Right hindlimb (tissue), 1 donor: ENCODE measurements around the gene THRB.
A peak's percentile ranks its signal among the peaks of the same experiment; 100 is the strongest.

Experiments
- DNase-seq: peaks from one replicate; pipeline ENCODE4 v3.0.0-alpha.2; 2018

The THRB gene

GRCh38 chr3:24215502-24215901 lies 279.1 kb downstream of the THRB start:
- DNase-seq: no peak

GRCh38 chr3:24211381-24211780 lies 283.3 kb downstream of the THRB start:
- no peak for DNase-seq

DNA sequence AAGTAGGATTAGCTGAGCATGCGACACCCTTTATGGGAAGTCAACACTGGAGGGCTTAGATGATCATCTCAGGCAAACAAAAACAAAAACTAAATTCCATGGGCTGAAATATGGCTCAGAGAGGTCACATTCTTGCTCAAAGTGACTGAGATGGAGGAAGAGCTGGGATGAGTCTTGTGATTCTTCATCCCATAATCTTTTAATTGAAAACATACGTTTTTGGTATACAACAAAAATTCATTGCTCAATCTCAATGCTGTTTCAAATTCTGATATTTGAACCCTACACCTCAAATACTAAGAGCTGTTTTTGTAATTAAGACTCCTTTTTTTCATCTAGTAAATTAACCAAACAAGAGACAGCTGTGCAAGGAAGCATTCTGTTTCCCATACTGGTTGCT lies 292.6 kb downstream of the THRB start:
- no peak for DNase-seq

DNA sequence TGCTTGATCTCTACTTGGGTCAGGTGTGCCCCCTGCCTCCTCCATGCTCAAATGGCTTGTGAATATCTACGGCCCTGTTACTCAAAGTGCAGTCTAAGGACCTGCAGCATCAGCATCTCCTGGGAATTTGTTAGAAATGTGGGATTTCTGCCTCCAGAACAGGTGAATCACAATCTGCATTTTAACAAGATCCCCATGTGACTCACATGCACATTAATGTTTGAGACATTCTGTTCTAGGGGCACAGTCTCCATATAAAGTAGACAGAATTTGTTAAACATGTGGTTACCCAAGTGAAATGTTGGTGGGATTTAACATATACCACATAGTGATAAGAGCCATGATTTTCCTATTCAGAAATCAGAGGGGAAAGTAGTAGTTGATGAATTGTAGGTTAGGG lies 293.3 kb downstream of the THRB start:
- DNase-seq: no peak

GRCh38 chr3:24199775-24200247 lies 294.8 kb downstream of the THRB start:
- no peak for DNase-seq

GRCh38 chr3:24199300-24199699 lies 295.4 kb downstream of the THRB start:
- DNase-seq: no peak

DNA sequence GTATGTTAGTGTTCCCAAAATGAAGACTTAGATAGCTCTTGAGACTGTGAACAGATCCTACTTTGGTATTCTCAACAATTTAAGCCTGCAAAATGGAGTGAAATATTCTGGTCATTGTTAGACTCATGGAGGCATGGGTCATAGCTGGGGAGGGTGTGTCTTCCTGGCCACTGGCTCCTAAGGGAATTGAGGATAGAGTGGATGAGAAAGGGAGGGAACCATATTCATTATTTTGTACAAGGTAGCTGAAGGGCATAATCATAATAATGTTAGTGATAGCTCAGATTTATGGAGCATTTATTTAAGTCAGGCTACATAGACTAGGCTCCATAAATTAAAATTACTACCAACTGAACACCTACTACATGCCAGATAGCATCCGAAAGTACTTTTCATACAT lies 295.9 kb downstream of the THRB start:
- no peak for DNase-seq

- DNase-seq: no peak
These were observed 296.8 kb downstream of the THRB start for GRCh38 chr3:24197809-24198208.

DNA sequence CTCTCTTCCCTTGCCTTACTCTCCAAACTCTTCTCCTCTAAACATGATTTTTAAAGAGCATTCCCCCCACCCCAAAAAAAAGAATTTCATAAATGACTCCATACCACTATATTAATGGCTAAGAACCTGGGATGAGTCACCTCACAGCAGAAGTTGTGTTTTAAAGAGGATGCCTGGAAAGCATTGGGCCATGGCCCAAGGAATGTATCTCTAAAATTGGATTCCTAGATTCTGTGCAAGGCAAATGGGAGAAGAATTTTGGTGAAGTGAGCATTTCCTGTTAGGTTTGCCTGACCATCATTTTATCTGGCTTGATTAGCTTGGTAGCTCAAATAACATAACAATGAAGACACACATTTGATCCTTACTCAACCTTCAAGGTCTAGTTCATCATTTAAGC lies 298.1 kb downstream of the THRB start:
- no peak for DNase-seq

GRCh38 chr3:24195504-24196230 lies 299.0 kb downstream of the THRB start:
- DNase-seq: no peak

DNA sequence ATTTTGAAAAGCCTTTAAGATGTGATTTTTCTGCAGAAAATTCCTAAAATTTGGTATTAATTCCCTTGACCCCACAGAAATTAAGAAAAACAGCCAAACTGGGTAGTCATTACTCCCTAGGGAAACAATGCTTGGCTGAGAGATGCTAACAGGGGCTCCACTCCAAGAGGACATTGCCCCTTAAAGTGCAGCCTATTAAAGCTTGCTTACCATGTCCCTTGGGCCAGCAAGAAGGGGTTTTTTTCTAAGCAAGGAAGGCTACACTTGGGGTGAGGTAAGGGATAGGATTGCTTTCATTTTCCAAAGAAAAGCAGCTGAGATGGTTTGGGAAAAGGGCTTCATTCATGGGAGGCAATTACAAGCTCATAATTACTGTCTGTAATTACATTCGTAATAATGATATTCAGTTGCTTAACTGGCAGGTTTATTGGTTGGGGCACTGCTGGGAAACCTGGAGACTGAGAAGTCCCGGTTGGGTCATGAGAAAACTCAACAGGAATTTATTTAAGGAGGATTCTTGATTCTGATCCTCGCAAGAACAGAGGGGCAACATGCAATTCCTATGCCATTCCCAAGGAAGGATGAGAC lies 302.1 kb downstream of the THRB start:
- no peak for DNase-seq

- no peak for DNase-seq
These were observed 302.7 kb downstream of the THRB start for GRCh38 chr3:24191801-24192403.

- no peak for DNase-seq
These were observed 304.4 kb downstream of the THRB start for GRCh38 chr3:24190256-24190655.

- DNase-seq: peak; percentile 36
These were observed 308.8 kb downstream of the THRB start for GRCh38 chr3:24185738-24186384.

- DNase-seq: no peak
These were observed 310.0 kb downstream of the THRB start for GRCh38 chr3:24184528-24185176.

- DNase-seq: no peak
These were observed 311.9 kb downstream of the THRB start for GRCh38 chr3:24182756-24183155.

DNA sequence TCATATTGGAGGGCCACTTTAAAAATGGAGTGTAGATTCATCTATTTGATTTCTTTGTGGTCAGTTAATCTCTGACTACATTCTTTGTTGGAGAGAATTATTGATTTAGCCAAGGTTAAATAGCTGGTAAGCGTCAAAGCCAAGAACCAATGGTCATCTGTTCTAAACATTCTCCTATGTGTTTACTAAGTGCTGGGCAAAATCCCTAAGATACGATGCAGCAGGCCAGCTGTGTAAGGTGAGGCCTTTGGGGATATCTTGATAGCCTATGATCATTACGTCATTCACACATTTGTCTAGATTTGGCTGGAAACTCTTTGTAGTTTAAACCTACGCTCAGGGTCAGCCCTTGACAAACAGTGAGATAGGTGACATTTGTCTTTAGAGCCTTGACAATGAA lies 313.4 kb downstream of the THRB start:
- DNase-seq: no peak

- DNase-seq: no peak
These were observed 314.0 kb downstream of the THRB start for GRCh38 chr3:24180616-24181015.

- DNase-seq: no peak
These were observed 317.4 kb downstream of the THRB start for GRCh38 chr3:24177201-24177600.

DNA sequence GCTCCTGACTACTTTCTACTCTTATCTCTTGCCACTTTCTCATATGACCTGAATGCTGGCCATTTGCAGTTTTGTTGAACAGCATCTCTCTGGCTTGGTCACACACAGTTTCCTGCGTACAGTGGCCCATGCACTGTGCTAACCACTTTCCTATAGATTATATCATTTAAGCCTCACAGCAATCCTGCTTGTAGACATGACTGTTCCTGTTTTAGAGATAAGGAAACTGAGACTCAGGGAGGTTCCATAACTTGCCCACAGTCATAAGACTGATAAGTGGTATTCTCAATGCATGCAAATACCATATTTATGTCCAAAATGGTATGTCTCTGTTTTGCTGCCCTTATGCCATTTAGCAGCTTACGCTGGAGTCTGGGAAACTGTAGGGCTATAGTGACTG lies 320.0 kb downstream of the THRB start:
- DNase-seq: no peak

DNA sequence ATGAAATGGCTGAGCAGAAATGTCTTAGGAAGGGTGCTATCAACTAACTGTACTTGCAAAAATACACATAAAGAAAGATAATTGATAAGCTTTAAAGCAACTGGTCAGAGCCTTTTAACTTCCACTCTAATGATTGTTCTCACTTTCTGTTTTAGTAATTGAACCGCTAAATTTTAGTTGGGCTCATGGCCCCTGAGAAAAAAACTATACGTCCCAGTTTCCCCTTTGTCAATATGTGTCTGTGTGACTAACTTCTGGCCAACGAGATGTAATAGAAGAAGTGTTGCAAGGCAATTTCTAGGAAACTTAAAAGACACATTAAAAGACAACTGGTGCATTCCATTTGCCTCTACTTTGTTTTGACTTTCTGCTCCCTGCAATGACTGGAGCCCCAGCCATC lies 325.7 kb downstream of the THRB start:
- no peak for DNase-seq

GRCh38 chr3:24167429-24167828 lies 327.2 kb downstream of the THRB start:
- DNase-seq: no peak

- no peak for DNase-seq
These were observed 328.1 kb downstream of the THRB start for GRCh38 chr3:24166515-24166914.
